ENCODE data around the gene INSM1. TPM values are rescaled to one million over a fixed set of nuclear protein-coding genes. Genes with fewer than 3 reads are reported as not detected.

INSM1 gene
- total RNA-seq, 1 experiment from 2014 or later: not detected

DNA sequence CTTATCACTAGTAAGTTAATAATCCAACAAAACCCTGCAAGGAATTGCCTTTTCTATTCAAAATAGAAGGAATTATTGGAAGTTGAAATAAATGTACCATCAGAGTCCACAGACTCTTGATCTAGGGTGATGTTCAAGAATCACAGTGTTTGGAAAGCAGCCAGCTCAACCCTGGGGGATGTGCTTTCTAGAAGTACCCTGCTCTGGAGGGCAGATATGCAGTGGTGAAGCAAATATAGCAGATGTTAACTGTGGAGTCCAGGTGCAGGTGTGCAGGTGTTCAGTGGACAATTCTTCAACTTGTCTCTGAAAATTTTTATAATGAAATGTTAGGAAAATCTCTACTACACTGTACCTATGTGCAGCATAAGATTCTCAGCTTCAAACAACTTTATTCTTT is 9.1 kb upstream of the INSM1 start:
- peaks cover 34% of the 10 kb centered on the region for H3K27me3 ChIP-seq (replicated peaks; ENCODE audit: insufficient read depth, low read depth, low read length, poor library complexity)
- H3K27ac ChIP-seq (ENCODE audit: low read depth, low read length, poor library complexity, severe bottlenecking): no peak overlapping the region
- no peaks in the 10 kb centered on the region for H3K9me3 ChIP-seq (ENCODE audit: low read depth, low read length, poor library complexity, severe bottlenecking)
- BruUV-seq (replicated peaks): no TSS peak
- intact Hi-C loops (cut with micrococcal nuclease; ENCODE audit: unreplicated experiment): no loop called here
- no peaks in the 10 kb centered on the region for H3K4me1 ChIP-seq (ENCODE audit: insufficient read depth, low read length, poor library complexity, severe bottlenecking)
- DNase-seq (ENCODE audit: low spot score): no peak
- CTCF ChIA-PET: interaction anchor here (1.1 kb wide), 1 partner anchor 235 kb away, joined by 3 read pairs; no protein-coding TSS in a partner anchor
- POLR2A ChIA-PET (ENCODE audit: low non-redundant PET): no interaction called here
- no peaks in the 10 kb centered on the region for H3K36me3 ChIP-seq (ENCODE audit: insufficient read depth, low read length, poor library complexity, severe bottlenecking)
- H3K4me3 ChIP-seq (ENCODE audit: low read depth, low read length, poor library complexity, severe bottlenecking): no peak overlapping the region
- TF ChIP-seq, protein P1, sequence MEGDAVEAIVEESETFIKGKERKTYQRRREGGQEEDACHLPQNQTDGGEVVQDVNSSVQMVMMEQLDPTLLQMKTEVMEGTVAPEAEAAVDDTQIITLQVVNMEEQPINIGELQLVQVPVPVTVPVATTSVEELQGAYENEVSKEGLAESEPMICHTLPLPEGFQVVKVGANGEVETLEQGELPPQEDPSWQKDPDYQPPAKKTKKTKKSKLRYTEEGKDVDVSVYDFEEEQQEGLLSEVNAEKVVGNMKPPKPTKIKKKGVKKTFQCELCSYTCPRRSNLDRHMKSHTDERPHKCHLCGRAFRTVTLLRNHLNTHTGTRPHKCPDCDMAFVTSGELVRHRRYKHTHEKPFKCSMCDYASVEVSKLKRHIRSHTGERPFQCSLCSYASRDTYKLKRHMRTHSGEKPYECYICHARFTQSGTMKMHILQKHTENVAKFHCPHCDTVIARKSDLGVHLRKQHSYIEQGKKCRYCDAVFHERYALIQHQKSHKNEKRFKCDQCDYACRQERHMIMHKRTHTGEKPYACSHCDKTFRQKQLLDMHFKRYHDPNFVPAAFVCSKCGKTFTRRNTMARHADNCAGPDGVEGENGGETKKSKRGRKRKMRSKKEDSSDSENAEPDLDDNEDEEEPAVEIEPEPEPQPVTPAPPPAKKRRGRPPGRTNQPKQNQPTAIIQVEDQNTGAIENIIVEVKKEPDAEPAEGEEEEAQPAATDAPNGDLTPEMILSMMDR (conservative IDR thresholded peaks at IDR 0.05; ENCODE audit: low read depth, low read length): no peak
- no peak for TF ChIP-seq EZH2 (IDR thresholded peaks at IDR 0.05; ENCODE audit: borderline replicate concordance, low read depth, low read length, poor library complexity, severe bottlenecking)

GRCh38 chr20:20359628-20360027 is 8.3 kb upstream of the INSM1 start:
- no peak overlapping the region for H3K27ac ChIP-seq (ENCODE audit: low read depth, low read length, poor library complexity, severe bottlenecking)
- BruUV-seq (replicated peaks): no TSS peak
- DNase-seq (ENCODE audit: low spot score): no peak
- no peaks in the 10 kb centered on the region for H3K4me1 ChIP-seq (ENCODE audit: insufficient read depth, low read length, poor library complexity, severe bottlenecking)
- no peaks in the 10 kb centered on the region for H3K36me3 ChIP-seq (ENCODE audit: insufficient read depth, low read length, poor library complexity, severe bottlenecking)
- POLR2A ChIA-PET (ENCODE audit: low non-redundant PET): no interaction called here
- intact Hi-C loops (cut with micrococcal nuclease; ENCODE audit: unreplicated experiment): loop anchor here (2.0 kb wide), 2 partner anchors 209 to 277 kb away; no protein-coding TSS in a partner anchor
- peaks cover 42% of the 10 kb centered on the region for H3K27me3 ChIP-seq (replicated peaks; ENCODE audit: insufficient read depth, low read depth, low read length, poor library complexity)
- TF ChIP-seq, protein P1 (conservative IDR thresholded peaks at IDR 0.05; ENCODE audit: low read depth, low read length): no peak
- no peak for TF ChIP-seq EZH2 (IDR thresholded peaks at IDR 0.05; ENCODE audit: borderline replicate concordance, low read depth, low read length, poor library complexity, severe bottlenecking)
- H3K4me3 ChIP-seq (ENCODE audit: low read depth, low read length, poor library complexity, severe bottlenecking): no peak overlapping the region
- no peaks in the 10 kb centered on the region for H3K9me3 ChIP-seq (ENCODE audit: low read depth, low read length, poor library complexity, severe bottlenecking)
- CTCF ChIA-PET: interaction anchor here (1.1 kb wide), 1 partner anchor 234 kb away, joined by 3 read pairs; no protein-coding TSS in a partner anchor

DNA sequence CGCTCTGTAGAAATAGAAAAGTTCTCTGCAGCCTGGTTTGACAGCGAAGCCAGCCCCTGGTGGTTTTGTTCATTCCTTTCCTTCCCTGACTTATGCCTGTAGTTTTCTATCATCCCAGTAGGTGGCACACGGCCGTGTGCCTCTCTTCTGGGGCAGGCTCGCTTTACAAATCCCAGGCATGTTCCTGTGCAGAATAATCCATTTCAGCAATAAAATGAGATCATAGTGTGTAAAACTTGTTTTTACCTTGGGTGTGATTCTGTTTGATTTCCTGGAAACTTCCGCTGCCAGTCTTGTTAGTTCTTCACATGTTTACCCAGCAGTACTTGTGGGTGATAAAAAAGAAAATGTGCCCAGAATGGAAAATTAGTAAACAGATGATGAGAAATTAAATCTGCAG is 7.4 kb upstream of the INSM1 start:
- H3K36me3 ChIP-seq (ENCODE audit: insufficient read depth, low read length, poor library complexity, severe bottlenecking): no peaks in the 10 kb centered on the region
- ChIA-PET POLR2A (ENCODE audit: low non-redundant PET) (no interaction called here), CTCF (no interaction called here)
- BruUV-seq (replicated peaks): no TSS peak
- H3K4me3 ChIP-seq (ENCODE audit: low read depth, low read length, poor library complexity, severe bottlenecking): no peak overlapping the region
- intact Hi-C loops (cut with micrococcal nuclease; ENCODE audit: unreplicated experiment): loop anchor here (2.0 kb wide), 2 partner anchors 208 to 278 kb away; no protein-coding TSS in a partner anchor
- peaks cover 50% of the 10 kb centered on the region for H3K27me3 ChIP-seq (replicated peaks; ENCODE audit: insufficient read depth, low read depth, low read length, poor library complexity)
- H3K27ac ChIP-seq (ENCODE audit: low read depth, low read length, poor library complexity, severe bottlenecking): no peak overlapping the region
- no peaks in the 10 kb centered on the region for H3K9me3 ChIP-seq (ENCODE audit: low read depth, low read length, poor library complexity, severe bottlenecking)
- peak; percentile 80 for DNase-seq (ENCODE audit: low spot score)
- no peaks in the 10 kb centered on the region for H3K4me1 ChIP-seq (ENCODE audit: insufficient read depth, low read length, poor library complexity, severe bottlenecking)
- TF ChIP-seq EZH2 (IDR thresholded peaks at IDR 0.05; ENCODE audit: borderline replicate concordance, low read depth, low read length, poor library complexity, severe bottlenecking): no peak
- TF ChIP-seq, protein P1 (conservative IDR thresholded peaks at IDR 0.05; ENCODE audit: low read depth, low read length): peak; percentile 78
